ENCODE data around the gene CELF1. TPM values are rescaled to one million over a fixed set of nuclear protein-coding genes. Genes with fewer than 3 reads are reported as not detected.

Gene CELF1
- total and polyA plus RNA-seq, 10 of the 15 experiments (the other 5 are each of a cell fraction or from before 2014, with no cell fraction given): 35.3 to 128 (median 85.7) TPM

DNA sequence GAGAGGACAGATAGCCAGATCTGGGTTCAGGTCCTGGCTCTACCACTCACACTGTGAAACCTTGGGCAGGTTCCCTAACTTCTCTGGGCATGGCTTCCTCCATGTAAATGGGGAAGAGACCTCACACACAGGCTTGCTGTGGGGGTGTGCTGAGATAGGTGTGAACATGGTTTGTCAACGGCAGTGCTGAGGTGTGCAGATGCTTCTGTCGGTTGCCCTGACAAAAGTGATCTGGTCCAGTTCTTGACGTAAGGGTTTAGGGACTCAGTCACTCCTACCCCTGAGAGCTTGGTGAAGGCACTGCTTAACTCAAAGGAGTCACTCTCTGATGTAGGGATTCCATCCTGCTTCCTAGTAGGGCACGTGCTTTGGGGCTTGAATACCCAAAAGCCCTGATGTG, 39.3 kb upstream of the CELF1 start:
- H2AFZ ChIP-seq (ENCODE audit: control insufficient read depth, low read depth, low read length): peak overlapping the region; percentile 77; the same call in 1 of the 2 replicates
- BruUV-seq (replicated peaks): no TSS peak

GRCh38 chr11:47591764-47592163, 38.8 kb upstream of the CELF1 start:
- intact Hi-C loops (cut with micrococcal nuclease; ENCODE audit: unreplicated experiment) (no loop called here), in situ Hi-C loops (cut with MboI) (no loop called here)
- WGBS (ENCODE audit: insufficient coverage, insufficient replicate concordance, low lambda C conversion rate, missing lambda C conversion rate): 15% methylated on average over 7 of the region's 7 CpGs
- Histone ChIP-seq H3K79me2 (ENCODE audit: control insufficient read depth, insufficient read depth, low read length) (no peaks in the 10 kb centered on the region), H3K27ac (ENCODE audit: control insufficient read depth, insufficient read depth) (no peak overlapping the region), H3K4me1 (ENCODE audit: control insufficient read depth, insufficient read depth, low read length) (peaks cover 7% of the 10 kb centered on the region), H3K9me3 (replicated peaks; ENCODE audit: control insufficient read depth, insufficient read depth, low read length) (no peaks in the 10 kb centered on the region), H3K36me3 (ENCODE audit: control insufficient read depth in 2 of 2, insufficient read depth in 2 of 2, low read length in 1 of 2) (no peaks in the 10 kb centered on the region), H3K4me3 (no peak overlapping the region), H2AFZ (ENCODE audit: control insufficient read depth, low read depth, low read length) (peak overlapping the region; percentile 77), H3K27me3 (replicated peaks in 1 of 2; ENCODE audit: control insufficient read depth in 2 of 2, insufficient read depth in 2 of 2, low read length in 1 of 2) (peaks cover 3 to 23% of the 10 kb centered on the region in 2 experiments), H4K20me1 (ENCODE audit: control insufficient read depth, insufficient read depth) (no peaks in the 10 kb centered on the region), H3K4me2 (ENCODE audit: control insufficient read depth, insufficient read depth) (peak overlapping the region; percentile 55), H3K9ac (ENCODE audit: control insufficient read depth, insufficient read depth, low read length) (no peak overlapping the region)
- FAIRE-seq (no peak), DNase-seq (ENCODE audit: low read depth, low spot score) (no peak), ATAC-seq (peak; percentile 23)
- TF ChIP-seq RAD21 (IDR thresholded peaks at IDR 0.05; ENCODE audit: insufficient read depth, low read depth, low read length) (0 out of 2 replicates have a peak, but pooled peaks have one; percentile 4), RBBP5 (conservative IDR thresholded peaks at IDR 0.05) (no peak), ZBTB33 (IDR thresholded peaks at IDR 0.05) (no peak), EED (IDR thresholded peaks at IDR 0.05; ENCODE audit: low read depth) (0 out of 2 replicates have a peak, but pooled peaks have one; percentile 14), MXI1 (IDR thresholded peaks at IDR 0.05; ENCODE audit: low read depth, low read length) (no peak), CBX5 (IDR thresholded peaks at IDR 0.05; ENCODE audit: low read depth) (no peak)
- TF ChIP-seq, protein P1, sequence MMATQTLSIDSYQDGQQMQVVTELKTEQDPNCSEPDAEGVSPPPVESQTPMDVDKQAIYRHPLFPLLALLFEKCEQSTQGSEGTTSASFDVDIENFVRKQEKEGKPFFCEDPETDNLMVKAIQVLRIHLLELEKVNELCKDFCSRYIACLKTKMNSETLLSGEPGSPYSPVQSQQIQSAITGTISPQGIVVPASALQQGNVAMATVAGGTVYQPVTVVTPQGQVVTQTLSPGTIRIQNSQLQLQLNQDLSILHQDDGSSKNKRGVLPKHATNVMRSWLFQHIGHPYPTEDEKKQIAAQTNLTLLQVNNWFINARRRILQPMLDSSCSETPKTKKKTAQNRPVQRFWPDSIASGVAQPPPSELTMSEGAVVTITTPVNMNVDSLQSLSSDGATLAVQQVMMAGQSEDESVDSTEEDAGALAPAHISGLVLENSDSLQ (IDR thresholded peaks at IDR 0.05): peak; percentile 70
- RAD21 ChIA-PET (ENCODE audit: unreplicated experiment): no interaction called here
- BruUV-seq (replicated peaks): no TSS peak
- SMC1A ChIA-PET (ENCODE audit: uncharacterized antibody, unreplicated experiment): interaction anchor here (0.9 to 1.2 kb wide), 2 partner anchors 13 to 14 kb away, joined by 4 read pairs; partner anchors contain the start of genes KBTBD4 and NDUFS3
- POLR2A ChIA-PET: interaction anchor here (0.6 kb wide), 1 partner anchor 359 kb away, joined by 6 read pairs; no protein-coding TSS in a partner anchor
- CTCF ChIA-PET: interaction anchor here (0.7 to 1.6 kb wide), 3 partner anchors 20 to 38 kb away, joined by 3 to 4 read pairs (median 4); no protein-coding TSS in a partner anchor

More for the DNA sequence above, 39.3 kb upstream of the CELF1 start:
- SMC1A ChIA-PET (ENCODE audit: uncharacterized antibody, unreplicated experiment): interaction anchor here (0.9 to 1.2 kb wide), 3 partner anchors 13 to 94 kb away, joined by 3 to 4 read pairs (median 4); partner anchors contain the start of genes KBTBD4 and NDUFS3
- no peaks in the 10 kb centered on the region for H3K9me3 ChIP-seq (replicated peaks; ENCODE audit: control insufficient read depth, insufficient read depth, low read length)
- H3K4me2 ChIP-seq (ENCODE audit: control insufficient read depth, insufficient read depth): peak overlapping the region; percentile 55; the same call in 1 of the 2 replicates
- H3K79me2 ChIP-seq (ENCODE audit: control insufficient read depth, insufficient read depth, low read length): no peaks in the 10 kb centered on the region
- DNase-seq (ENCODE audit: low read depth, low spot score) (no peak), ATAC-seq (peak; percentile 28), FAIRE-seq (no peak)
- RAD21 ChIA-PET (ENCODE audit: unreplicated experiment): no interaction called here
- H3K27me3 ChIP-seq (replicated peaks in 1 of 2; ENCODE audit: control insufficient read depth in 2 of 2, insufficient read depth in 2 of 2, low read length in 1 of 2): peaks cover 3 to 23% of the 10 kb centered on the region in 2 experiments
- POLR2A ChIA-PET: interaction anchor here (0.5 kb wide), 1 partner anchor 45 kb away, joined by 4 read pairs; no protein-coding TSS in a partner anchor
- H3K27ac ChIP-seq (ENCODE audit: control insufficient read depth, insufficient read depth): no peak overlapping the region
- intact Hi-C loops (cut with micrococcal nuclease; ENCODE audit: unreplicated experiment) (no loop called here), in situ Hi-C loops (cut with MboI) (no loop called here)
- 30% methylated on average over 4 of the region's 4 CpGs for WGBS (ENCODE audit: insufficient coverage, insufficient replicate concordance, low lambda C conversion rate, missing lambda C conversion rate)
- H3K4me3 ChIP-seq: no peak overlapping the region
- no peaks in the 10 kb centered on the region for H4K20me1 ChIP-seq (ENCODE audit: control insufficient read depth, insufficient read depth)
- H3K9ac ChIP-seq (ENCODE audit: control insufficient read depth, insufficient read depth, low read length): no peak overlapping the region
- no peaks in the 10 kb centered on the region for H3K36me3 ChIP-seq (ENCODE audit: control insufficient read depth in 2 of 2, insufficient read depth in 2 of 2, low read length in 1 of 2)
- TF ChIP-seq TCF3 (IDR thresholded peaks at IDR 0.05; ENCODE audit: borderline replicate concordance, insufficient read depth, low read depth, low read length) (no peak), IKZF1 (conservative IDR thresholded peaks at IDR 0.05) (0 out of 2 replicates have a peak, but pooled peaks have one; percentile 18), NR2F1 (conservative IDR thresholded peaks at IDR 0.05) (no peak)
- CTCF ChIA-PET: interaction anchor here (0.7 to 1.6 kb wide), 2 partner anchors 19 to 25 kb away, joined by 3 to 4 read pairs; no protein-coding TSS in a partner anchor
- H3K4me1 ChIP-seq (ENCODE audit: control insufficient read depth, insufficient read depth, low read length): peaks cover 7% of the 10 kb centered on the region
